Testis (tissue), 2 donors: Measurements from ENCODE around the gene SLC18B1.

Experiments used
- CTCF ChIP-seq, 3 experiments: fragments of 450-650 bp in 2 of 3; fragments of 200-600 bp in 1 of 3; sonication (generic) in 1 of 3; IDR thresholded peaks; one replicate each; pipeline ENCODE4 v1.5.1; 2016 to 2019; ENCODE audit warnings: antibody characterized with exemption in 3 of 3, mild to moderate bottlenecking in 2 of 3, moderate library complexity in 1 of 3
- POLR2A ChIP-seq: fragments of 450-650 bp; IDR thresholded peaks from one replicate; pipeline ENCODE4 v1.6.1; 2017; ENCODE audit warnings: antibody characterized with exemption, mild to moderate bottlenecking, moderate library complexity

GRCh38 chr6:132800656-132801055 is 2.2 kb upstream of the SLC18B1 start:
- TF ChIP-seq CTCF (IDR thresholded peaks at IDR 0.05) (no peak), POLR2A (no peak)
